ENCODE measurements around the gene DNAJC13. TPM values are rescaled to one million over a fixed set of nuclear protein-coding genes. Genes with fewer than 3 reads are reported as not detected.

Gene DNAJC13
- total RNA-seq, 1 experiment from 2014 or later: 28.8 TPM

DNA sequence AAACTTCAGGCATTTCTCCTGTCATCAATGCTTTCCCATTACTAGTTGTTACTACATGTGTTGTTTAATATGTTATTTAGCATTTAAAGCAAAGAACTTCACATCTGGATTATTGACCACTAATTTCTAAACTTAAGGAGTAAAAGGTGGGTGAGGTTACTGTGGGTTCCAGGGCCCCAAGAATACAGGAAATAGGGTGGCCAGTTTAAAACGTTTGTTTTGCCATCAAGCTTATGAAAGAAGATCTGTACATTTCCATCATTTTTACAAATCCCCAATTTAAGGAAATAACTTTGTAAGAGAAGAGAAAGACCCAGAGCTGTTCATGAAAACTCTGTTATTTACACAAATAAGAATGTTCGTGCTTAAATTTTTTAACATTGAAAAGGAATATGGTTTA lies 125.3 kb downstream of the DNAJC13 start:
- no TSS peak for BruUV-seq (replicated peaks)
- Histone ChIP-seq H3K36me3 (ENCODE audit: control insufficient read depth in 1 of 2, insufficient read depth in 2 of 2, low read length in 2 of 2) (peaks cover 0 to 2% of the 10 kb centered on the region in 2 experiments; a peak in 1 of 4 replicates), H3K4me2 (ENCODE audit: low read length) (peak overlapping the region; percentile 38), H4K20me1 (ENCODE audit: insufficient read depth) (no peaks in the 10 kb centered on the region), H3K9me3 (ENCODE audit: control insufficient read depth in 1 of 2, insufficient read depth in 1 of 2, low read depth in 1 of 2, low read length in 2 of 2) (no peaks in the 10 kb centered on the region), H3K9me2 (ENCODE audit: insufficient read depth) (no peaks in the 10 kb centered on the region), H3K27ac (ENCODE audit: low read depth, low read length) (no peak overlapping the region), H3K27me3 (ENCODE audit: insufficient read depth, low read length) (no peaks in the 10 kb centered on the region), H3K9ac (ENCODE audit: low read length) (no peak overlapping the region), H3K4me3 (replicated peaks in 1 of 2; ENCODE audit: low read depth in 1 of 2, low read length in 2 of 2) (no peak overlapping the region), H3K79me2 (ENCODE audit: insufficient read depth, low read length) (no peaks in the 10 kb centered on the region), H3K4me1 (ENCODE audit: control insufficient read depth in 1 of 2, insufficient read depth in 2 of 2, low read length in 2 of 2) (peaks cover 10 to 15% of the 10 kb centered on the region in 2 experiments), H2AFZ (ENCODE audit: low read depth, low read length, poor library complexity, severe bottlenecking) (no peak overlapping the region)
- DNase-seq (ENCODE audit: low read depth, low spot score): no peak
- TF ChIP-seq ELF1 (IDR thresholded peaks at IDR 0.05; ENCODE audit: borderline replicate concordance, low read depth) (no peak), EZH2 (IDR thresholded peaks at IDR 0.05) (no peak), FOSL1 (IDR thresholded peaks at IDR 0.05; ENCODE audit: low read depth) (no peak), RAD21 (IDR thresholded peaks at IDR 0.05; ENCODE audit: low read depth) (no peak), ZNF274 (IDR thresholded peaks at IDR 0.05; ENCODE audit: low read depth, low read length) (no peak)
- TF ChIP-seq, protein P1, sequence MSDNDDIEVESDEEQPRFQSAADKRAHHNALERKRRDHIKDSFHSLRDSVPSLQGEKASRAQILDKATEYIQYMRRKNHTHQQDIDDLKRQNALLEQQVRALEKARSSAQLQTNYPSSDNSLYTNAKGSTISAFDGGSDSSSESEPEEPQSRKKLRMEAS (IDR thresholded peaks at IDR 0.05): no peak
- TF ChIP-seq, protein P2, sequence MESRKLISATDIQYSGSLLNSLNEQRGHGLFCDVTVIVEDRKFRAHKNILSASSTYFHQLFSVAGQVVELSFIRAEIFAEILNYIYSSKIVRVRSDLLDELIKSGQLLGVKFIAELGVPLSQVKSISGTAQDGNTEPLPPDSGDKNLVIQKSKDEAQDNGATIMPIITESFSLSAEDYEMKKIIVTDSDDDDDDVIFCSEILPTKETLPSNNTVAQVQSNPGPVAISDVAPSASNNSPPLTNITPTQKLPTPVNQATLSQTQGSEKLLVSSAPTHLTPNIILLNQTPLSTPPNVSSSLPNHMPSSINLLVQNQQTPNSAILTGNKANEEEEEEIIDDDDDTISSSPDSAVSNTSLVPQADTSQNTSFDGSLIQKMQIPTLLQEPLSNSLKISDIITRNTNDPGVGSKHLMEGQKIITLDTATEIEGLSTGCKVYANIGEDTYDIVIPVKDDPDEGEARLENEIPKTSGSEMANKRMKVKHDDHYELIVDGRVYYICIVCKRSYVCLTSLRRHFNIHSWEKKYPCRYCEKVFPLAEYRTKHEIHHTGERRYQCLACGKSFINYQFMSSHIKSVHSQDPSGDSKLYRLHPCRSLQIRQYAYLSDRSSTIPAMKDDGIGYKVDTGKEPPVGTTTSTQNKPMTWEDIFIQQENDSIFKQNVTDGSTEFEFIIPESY (IDR thresholded peaks at IDR 0.05; ENCODE audit: extremely low read depth, insufficient replicate concordance, low read length): no peak
- TF ChIP-seq, protein P3, sequence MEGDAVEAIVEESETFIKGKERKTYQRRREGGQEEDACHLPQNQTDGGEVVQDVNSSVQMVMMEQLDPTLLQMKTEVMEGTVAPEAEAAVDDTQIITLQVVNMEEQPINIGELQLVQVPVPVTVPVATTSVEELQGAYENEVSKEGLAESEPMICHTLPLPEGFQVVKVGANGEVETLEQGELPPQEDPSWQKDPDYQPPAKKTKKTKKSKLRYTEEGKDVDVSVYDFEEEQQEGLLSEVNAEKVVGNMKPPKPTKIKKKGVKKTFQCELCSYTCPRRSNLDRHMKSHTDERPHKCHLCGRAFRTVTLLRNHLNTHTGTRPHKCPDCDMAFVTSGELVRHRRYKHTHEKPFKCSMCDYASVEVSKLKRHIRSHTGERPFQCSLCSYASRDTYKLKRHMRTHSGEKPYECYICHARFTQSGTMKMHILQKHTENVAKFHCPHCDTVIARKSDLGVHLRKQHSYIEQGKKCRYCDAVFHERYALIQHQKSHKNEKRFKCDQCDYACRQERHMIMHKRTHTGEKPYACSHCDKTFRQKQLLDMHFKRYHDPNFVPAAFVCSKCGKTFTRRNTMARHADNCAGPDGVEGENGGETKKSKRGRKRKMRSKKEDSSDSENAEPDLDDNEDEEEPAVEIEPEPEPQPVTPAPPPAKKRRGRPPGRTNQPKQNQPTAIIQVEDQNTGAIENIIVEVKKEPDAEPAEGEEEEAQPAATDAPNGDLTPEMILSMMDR (IDR thresholded peaks at IDR 0.05 in 2 of 3, conservative IDR thresholded peaks at IDR 0.05 in 1 of 3; ENCODE audit: borderline replicate concordance in 1 of 3, insufficient read depth in 1 of 3, low read depth in 2 of 3, low read length in 2 of 3): no peak
- TF ChIP-seq, protein P4, sequence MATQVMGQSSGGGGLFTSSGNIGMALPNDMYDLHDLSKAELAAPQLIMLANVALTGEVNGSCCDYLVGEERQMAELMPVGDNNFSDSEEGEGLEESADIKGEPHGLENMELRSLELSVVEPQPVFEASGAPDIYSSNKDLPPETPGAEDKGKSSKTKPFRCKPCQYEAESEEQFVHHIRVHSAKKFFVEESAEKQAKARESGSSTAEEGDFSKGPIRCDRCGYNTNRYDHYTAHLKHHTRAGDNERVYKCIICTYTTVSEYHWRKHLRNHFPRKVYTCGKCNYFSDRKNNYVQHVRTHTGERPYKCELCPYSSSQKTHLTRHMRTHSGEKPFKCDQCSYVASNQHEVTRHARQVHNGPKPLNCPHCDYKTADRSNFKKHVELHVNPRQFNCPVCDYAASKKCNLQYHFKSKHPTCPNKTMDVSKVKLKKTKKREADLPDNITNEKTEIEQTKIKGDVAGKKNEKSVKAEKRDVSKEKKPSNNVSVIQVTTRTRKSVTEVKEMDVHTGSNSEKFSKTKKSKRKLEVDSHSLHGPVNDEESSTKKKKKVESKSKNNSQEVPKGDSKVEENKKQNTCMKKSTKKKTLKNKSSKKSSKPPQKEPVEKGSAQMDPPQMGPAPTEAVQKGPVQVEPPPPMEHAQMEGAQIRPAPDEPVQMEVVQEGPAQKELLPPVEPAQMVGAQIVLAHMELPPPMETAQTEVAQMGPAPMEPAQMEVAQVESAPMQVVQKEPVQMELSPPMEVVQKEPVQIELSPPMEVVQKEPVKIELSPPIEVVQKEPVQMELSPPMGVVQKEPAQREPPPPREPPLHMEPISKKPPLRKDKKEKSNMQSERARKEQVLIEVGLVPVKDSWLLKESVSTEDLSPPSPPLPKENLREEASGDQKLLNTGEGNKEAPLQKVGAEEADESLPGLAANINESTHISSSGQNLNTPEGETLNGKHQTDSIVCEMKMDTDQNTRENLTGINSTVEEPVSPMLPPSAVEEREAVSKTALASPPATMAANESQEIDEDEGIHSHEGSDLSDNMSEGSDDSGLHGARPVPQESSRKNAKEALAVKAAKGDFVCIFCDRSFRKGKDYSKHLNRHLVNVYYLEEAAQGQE (IDR thresholded peaks at IDR 0.05; ENCODE audit: low read depth): no peak
- POLR2A ChIA-PET: no interaction called here
- intact Hi-C loops (cut with micrococcal nuclease): loop anchor here (10.0 kb wide), 1 partner anchor 842 kb away; no protein-coding TSS in a partner anchor
- RAD21 ChIA-PET (ENCODE audit: low non-redundant PET in 1 of 2, low total read pairs in 2 of 2, uncharacterized antibody in 2 of 2, unreplicated experiment in 2 of 2): no interaction called here
- CTCF ChIA-PET: no interaction called here
- ATAC-seq: no peak
